ENCODE measurements around the gene CALML5.

CALML5 gene

GRCh38 chr10:5492929-5493576 lies 6.3 kb downstream of the CALML5 start:
- peaks cover 2% of the 10 kb centered on the region for H3K9me3 Mint-ChIP-seq
- H3K27ac Mint-ChIP-seq, result no peak overlapping the region
- H3K4me1 Mint-ChIP-seq, result peaks cover 11% of the 10 kb centered on the region
- no peak for DNase-seq (ENCODE audit: low spot score in 2 of 2)
- H3K4me3 Mint-ChIP-seq, result no peak overlapping the region
- peaks cover 1% of the 10 kb centered on the region for H3K36me3 Mint-ChIP-seq
- ATAC-seq (ENCODE audit: low read depth), result no peak
- H3K27me3 Mint-ChIP-seq, result peaks cover 4% of the 10 kb centered on the region

GRCh38 chr10:5492322-5492855 lies 7.0 kb downstream of the CALML5 start:
- peaks cover 11% of the 10 kb centered on the region for H3K4me1 Mint-ChIP-seq
- DNase-seq (ENCODE audit: low spot score in 2 of 2), result no peak
- H3K27me3 Mint-ChIP-seq, result peaks cover 6% of the 10 kb centered on the region
- H3K36me3 Mint-ChIP-seq, result peaks cover 1% of the 10 kb centered on the region
- no peak for ATAC-seq (ENCODE audit: low read depth)
- H3K4me3 Mint-ChIP-seq, result no peak overlapping the region
- no peak overlapping the region for H3K27ac Mint-ChIP-seq
- H3K9me3 Mint-ChIP-seq, result peaks cover 2% of the 10 kb centered on the region

DNA sequence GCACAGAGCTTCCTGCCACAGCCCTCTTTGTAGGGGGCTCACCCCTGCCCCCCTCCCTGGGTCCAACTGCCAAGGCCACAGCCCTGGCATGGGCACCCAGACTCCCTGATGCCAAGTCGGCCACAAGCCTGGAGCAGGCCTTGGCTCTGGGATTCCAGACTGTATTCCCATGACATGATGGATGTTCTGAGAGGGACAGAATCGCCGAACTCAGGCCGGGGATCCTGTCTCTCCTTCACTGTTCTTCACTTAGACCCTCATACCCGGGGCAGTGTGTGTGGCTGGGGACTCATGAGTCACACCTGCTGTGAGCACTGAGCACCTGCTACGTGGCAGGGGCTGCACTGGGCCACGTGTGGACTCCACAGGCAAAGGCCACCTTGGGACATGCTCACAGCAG lies 7.9 kb downstream of the CALML5 start:
- ATAC-seq (ENCODE audit: low read depth), result no peak
- peaks cover 1% of the 10 kb centered on the region for H3K36me3 Mint-ChIP-seq
- peaks cover 11% of the 10 kb centered on the region for H3K4me1 Mint-ChIP-seq
- H3K9me3 Mint-ChIP-seq, result peaks cover 2% of the 10 kb centered on the region
- H3K27me3 Mint-ChIP-seq, result peaks cover 9% of the 10 kb centered on the region
- H3K27ac Mint-ChIP-seq, result no peak overlapping the region
- no peak overlapping the region for H3K4me3 Mint-ChIP-seq
- no peak for DNase-seq (ENCODE audit: low spot score in 2 of 2)

GRCh38 chr10:5490698-5491464 lies 8.5 kb downstream of the CALML5 start:
- peaks cover 9% of the 10 kb centered on the region for H3K27me3 Mint-ChIP-seq
- H3K4me3 Mint-ChIP-seq, result peak overlapping the region; percentile 58
- no peak for DNase-seq (ENCODE audit: low spot score in 2 of 2)
- H3K9me3 Mint-ChIP-seq, result peaks cover 2% of the 10 kb centered on the region
- peaks cover 1% of the 10 kb centered on the region for H3K36me3 Mint-ChIP-seq
- H3K4me1 Mint-ChIP-seq, result peaks cover 11% of the 10 kb centered on the region
- H3K27ac Mint-ChIP-seq, result no peak overlapping the region
- ATAC-seq (ENCODE audit: low read depth), result peak; percentile 61

- Mint-ChIP-seq H3K36me3 (peaks cover 1% of the 10 kb centered on the region), H3K9me3 (peaks cover 2% of the 10 kb centered on the region), H3K27me3 (peaks cover 12% of the 10 kb centered on the region), H3K4me1 (peaks cover 11% of the 10 kb centered on the region), H3K27ac (no peak overlapping the region), H3K4me3 (no peak overlapping the region)
- no peak for DNase-seq (ENCODE audit: low spot score in 2 of 2)
- no peak for ATAC-seq (ENCODE audit: low read depth)
These were observed 9.3 kb downstream of the CALML5 start for GRCh38 chr10:5490032-5490431.

DNA sequence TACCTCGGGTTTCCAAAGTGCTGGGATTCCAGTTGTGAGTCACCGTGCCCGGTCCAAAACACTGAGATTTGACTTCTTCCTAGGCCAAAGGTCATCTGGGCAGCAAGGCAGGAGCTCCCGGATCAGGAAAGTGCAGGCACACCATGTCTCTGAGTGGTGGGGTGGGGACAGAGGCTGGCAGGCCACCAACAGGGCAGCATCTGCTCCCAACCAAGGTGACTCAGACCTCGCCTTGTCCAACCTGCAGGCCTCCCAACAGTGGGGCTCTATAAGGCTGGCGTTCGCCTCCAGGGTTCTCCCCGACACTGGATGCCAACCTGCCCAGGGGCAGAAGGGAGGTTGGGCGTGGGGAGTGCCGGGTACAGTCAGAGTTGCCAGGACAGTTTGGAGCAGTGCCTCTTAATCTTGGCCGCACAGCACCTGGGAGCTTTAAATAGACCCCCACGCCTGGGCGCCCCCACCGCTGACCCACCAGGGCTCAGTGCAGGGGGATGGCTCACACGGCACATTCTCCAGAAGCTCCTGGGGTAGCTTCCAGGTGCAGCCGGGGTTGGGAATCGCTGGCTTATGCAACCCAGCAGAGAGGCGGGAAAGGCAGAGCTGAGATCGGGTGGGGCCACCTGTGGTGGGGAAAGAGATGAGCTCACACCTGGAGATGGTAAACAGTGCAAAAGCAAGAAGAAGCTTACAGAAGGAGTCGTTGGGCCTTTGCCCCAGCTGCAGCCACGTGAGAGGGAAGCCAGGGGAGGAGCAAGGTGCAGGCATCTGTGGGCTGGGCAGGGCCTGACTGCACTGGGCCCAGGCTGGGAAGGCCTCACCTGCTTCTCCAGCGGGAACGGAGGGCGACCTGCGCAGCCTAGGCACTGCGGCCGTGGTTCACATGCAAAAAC lies 10.9 kb downstream of the CALML5 start:
- Mint-ChIP-seq H3K9me3 (peaks cover 2% of the 10 kb centered on the region), H3K27ac (no peak overlapping the region), H3K4me1 (peaks cover 11% of the 10 kb centered on the region), H3K27me3 (peaks cover 13% of the 10 kb centered on the region), H3K4me3 (peak overlapping the region; percentile 9), H3K36me3 (peaks cover 1% of the 10 kb centered on the region)
- ATAC-seq (ENCODE audit: low read depth) (no peak), DNase-seq (ENCODE audit: low spot score in 2 of 2) (no peak)

- DNase-seq (ENCODE audit: low spot score in 2 of 2) (no peak), ATAC-seq (ENCODE audit: low read depth) (no peak)
- no peak overlapping the region for H3K27ac Mint-ChIP-seq
- H3K4me3 Mint-ChIP-seq, result no peak overlapping the region
- no peaks in the 10 kb centered on the region for H3K36me3 Mint-ChIP-seq
- H3K27me3 Mint-ChIP-seq, result peaks cover 18% of the 10 kb centered on the region
- H3K4me1 Mint-ChIP-seq, result peaks cover 11% of the 10 kb centered on the region
- H3K9me3 Mint-ChIP-seq, result no peaks in the 10 kb centered on the region
These were observed 12.5 kb downstream of the CALML5 start for GRCh38 chr10:5486853-5487235.

DNA sequence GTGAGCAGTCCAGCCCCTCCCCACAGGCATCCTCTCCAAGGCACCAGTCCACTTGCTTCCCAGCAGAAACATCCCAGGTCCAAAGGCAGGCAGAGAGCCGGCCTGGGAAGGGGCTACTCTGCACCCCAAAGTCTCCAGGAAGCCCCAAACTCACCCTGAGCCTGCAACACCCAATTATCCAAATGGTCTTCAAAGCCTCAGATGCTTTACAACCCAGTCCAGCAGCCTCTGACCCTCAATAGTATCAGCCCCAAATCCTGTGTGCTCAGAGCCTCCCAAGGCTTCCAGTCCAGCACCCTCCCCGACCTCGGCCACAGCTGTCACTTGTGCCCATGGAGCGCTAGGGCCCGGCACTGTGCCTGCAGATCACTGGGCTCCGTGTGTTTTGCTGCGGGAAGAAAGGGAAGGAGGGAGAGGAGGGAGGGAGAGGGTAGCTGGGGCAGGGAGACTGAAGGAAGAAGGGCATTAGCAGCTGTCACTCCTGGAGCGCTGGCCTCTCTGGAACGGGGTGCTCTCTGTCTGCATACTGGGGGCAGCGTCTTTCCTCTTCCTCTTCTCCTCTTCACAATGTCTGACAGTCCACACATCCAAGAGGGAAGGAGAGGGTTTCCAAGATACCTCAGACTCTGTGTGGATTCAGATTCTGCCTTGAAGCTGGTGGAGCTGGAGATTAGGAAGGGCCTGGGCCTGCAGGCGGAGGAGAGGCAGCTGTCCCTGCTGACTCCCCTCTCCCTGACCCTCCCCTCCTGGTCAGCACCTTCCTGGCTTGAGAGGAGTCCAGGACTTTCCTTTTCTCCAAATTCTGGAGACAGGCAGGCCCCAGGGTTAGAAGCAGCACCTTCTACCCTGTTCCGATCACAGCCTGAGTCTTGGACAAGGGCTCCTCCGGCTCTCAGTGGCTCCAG lies 13.2 kb downstream of the CALML5 start:
- H3K27ac Mint-ChIP-seq, result no peak overlapping the region
- no peak overlapping the region for H3K4me3 Mint-ChIP-seq
- DNase-seq (ENCODE audit: low spot score in 2 of 2) (no peak), ATAC-seq (ENCODE audit: low read depth) (no peak)
- peaks cover 6% of the 10 kb centered on the region for H3K4me1 Mint-ChIP-seq
- H3K9me3 Mint-ChIP-seq, result no peaks in the 10 kb centered on the region
- H3K36me3 Mint-ChIP-seq, result no peaks in the 10 kb centered on the region
- H3K27me3 Mint-ChIP-seq, result peaks cover 20% of the 10 kb centered on the region

DNA sequence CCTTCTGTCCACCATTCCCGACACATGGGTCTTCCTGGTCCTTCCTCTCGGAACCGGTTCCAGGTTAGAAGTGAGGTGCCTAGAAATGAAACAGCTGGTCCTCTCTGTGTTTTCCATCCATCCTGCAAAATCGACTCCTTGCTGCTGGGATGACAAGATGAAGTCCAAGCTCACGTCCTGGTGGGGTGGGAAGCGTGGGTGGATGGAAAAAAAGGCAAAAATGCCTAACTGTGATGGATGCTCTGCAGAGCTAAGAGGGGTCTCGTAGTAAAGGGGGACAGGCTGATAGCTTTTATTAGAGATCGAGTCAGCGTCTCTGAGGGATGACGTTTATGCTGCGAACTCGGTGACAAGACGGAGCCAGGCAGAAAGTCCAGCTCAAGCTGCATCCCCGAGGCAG lies 14.1 kb downstream of the CALML5 start:
- peaks cover 22% of the 10 kb centered on the region for H3K27me3 Mint-ChIP-seq
- H3K9me3 Mint-ChIP-seq, result no peaks in the 10 kb centered on the region
- no peaks in the 10 kb centered on the region for H3K36me3 Mint-ChIP-seq
- ATAC-seq (ENCODE audit: low read depth), result no peak
- no peak for DNase-seq (ENCODE audit: low spot score in 2 of 2)
- H3K27ac Mint-ChIP-seq, result no peak overlapping the region
- peaks cover 3% of the 10 kb centered on the region for H3K4me1 Mint-ChIP-seq
- no peak overlapping the region for H3K4me3 Mint-ChIP-seq

DNA sequence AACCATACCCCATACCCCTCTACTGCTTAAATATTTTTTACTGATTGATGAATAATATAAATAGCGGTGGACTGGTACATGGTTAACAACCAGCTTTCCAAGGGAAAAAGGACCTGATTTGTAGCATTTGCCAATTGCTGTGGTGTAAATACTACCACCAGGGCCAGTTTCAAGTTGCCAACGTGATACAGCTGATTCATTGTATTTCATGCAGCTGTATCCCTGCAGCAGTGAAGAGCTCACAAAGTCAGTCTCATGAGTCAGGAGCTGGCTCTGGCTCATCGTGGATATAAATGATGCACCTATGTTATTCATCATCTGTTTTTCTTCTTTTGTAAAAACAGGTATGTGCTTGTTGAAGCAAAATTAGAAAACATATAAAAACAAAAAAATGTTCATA lies 15.2 kb downstream of the CALML5 start:
- no peaks in the 10 kb centered on the region for H3K9me3 Mint-ChIP-seq
- no peak for DNase-seq (ENCODE audit: low spot score in 2 of 2)
- H3K27ac Mint-ChIP-seq, result no peak overlapping the region
- ATAC-seq (ENCODE audit: low read depth), result no peak
- peaks cover 24% of the 10 kb centered on the region for H3K27me3 Mint-ChIP-seq
- H3K4me1 Mint-ChIP-seq, result peaks cover 8% of the 10 kb centered on the region
- H3K4me3 Mint-ChIP-seq, result no peak overlapping the region
- H3K36me3 Mint-ChIP-seq, result no peaks in the 10 kb centered on the region

DNA sequence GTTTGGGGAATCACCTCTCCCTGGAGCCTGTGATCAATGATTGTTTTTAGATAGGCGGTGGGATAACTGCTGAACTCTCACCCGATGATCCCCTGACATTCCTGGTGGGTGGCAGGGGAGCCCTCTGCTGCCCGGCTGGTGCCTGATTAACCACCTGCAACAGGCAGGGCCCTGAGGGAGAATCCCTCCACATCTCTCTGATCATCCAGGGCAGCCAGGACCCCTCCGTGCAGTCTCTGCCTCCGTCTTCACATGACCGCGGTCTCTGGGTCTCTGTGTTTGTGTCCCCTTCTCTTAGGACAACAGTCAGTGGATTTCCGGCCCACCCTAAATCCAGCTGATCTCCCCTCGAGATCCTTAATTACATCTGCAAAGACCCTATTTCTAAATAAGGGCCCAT lies 17.4 kb downstream of the CALML5 start:
- Mint-ChIP-seq H3K27me3 (peaks cover 21% of the 10 kb centered on the region), H3K4me3 (no peak overlapping the region), H3K27ac (no peak overlapping the region), H3K9me3 (no peaks in the 10 kb centered on the region), H3K36me3 (no peaks in the 10 kb centered on the region), H3K4me1 (peaks cover 8% of the 10 kb centered on the region)
- ATAC-seq (ENCODE audit: low read depth), result no peak
- no peak for DNase-seq (ENCODE audit: low spot score in 2 of 2)

DNA sequence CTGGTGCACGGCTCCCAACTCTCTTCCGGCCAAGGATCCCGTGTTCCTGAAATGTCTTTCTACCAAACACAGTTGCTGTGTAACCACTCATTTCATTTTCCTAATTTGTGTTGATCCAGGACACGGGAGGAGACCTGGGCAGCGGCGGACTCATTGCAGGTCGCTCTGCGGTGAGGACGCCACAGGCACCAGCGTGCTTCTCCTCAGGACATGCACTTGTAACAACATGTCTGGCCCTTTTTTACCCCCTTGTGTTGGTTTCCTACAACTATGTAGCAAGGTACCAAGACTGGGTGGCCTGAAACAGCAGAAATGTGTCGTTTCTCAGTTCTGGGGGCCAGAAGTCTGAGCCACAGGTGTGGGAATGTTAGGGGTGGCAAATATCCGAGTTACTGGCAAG lies 18.2 kb downstream of the CALML5 start:
- Mint-ChIP-seq H3K4me3 (no peak overlapping the region), H3K27ac (no peak overlapping the region), H3K4me1 (peaks cover 8% of the 10 kb centered on the region), H3K9me3 (no peaks in the 10 kb centered on the region), H3K36me3 (no peaks in the 10 kb centered on the region), H3K27me3 (peaks cover 19% of the 10 kb centered on the region)
- no peak for DNase-seq (ENCODE audit: low spot score in 2 of 2)
- ATAC-seq (ENCODE audit: low read depth), result no peak

Data from memory B cell (primary cell).